Measurements from ENCODE around the gene SUFU.

GRCh38 chr10:102593074-102593803 lies 89.5 kb downstream of the SUFU start:
- TF ChIP-seq YY1 (IDR thresholded peaks at IDR 0.05; ENCODE audit: insufficient read depth, insufficient read length) (no peak), ZNF274 (IDR thresholded peaks at IDR 0.05; ENCODE audit: low read depth, low read length) (no peak)
